Measurements from ENCODE around the gene SSH2.

Gene SSH2

DNA sequence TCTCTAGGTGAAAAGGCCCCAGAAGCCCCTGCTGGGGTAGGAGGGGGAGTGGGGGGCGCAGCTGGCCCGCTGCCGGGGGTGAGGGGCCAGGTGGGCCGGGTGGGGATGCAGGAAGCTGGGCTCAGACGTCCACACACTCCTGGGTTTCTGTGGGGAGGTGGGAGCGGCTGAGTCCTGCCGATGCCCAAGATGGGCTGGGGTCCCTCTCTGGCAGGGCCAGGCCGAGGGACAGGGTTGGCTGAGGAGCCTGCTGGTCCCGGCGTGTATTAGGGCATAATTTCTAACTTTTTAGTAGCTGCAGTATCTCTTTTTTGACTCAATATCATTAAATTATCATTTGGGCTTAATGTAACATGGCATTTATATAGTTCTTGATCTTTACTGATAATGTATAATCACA lies 185.9 kb downstream of the SSH2 start:
- Histone ChIP-seq H3K36me3 (replicated peaks; ENCODE audit: insufficient read depth, low read length) (no peaks in the 10 kb centered on the region), H4K20me1 (ENCODE audit: insufficient read depth, low read length) (no peaks in the 10 kb centered on the region), H3K4me3 (ENCODE audit: low read length) (no peak overlapping the region), H3K27me3 (replicated peaks; ENCODE audit: insufficient read depth, low read length) (no peaks in the 10 kb centered on the region), H3K9me3 (replicated peaks; ENCODE audit: insufficient read depth, low read length) (no peaks in the 10 kb centered on the region), H3F3A (ENCODE audit: insufficient read depth, low read length) (no peaks in the 10 kb centered on the region), H3K9me2 (replicated peaks; ENCODE audit: insufficient read depth, low read length) (no peaks in the 10 kb centered on the region), H3K79me2 (ENCODE audit: low read length) (no peaks in the 10 kb centered on the region), H3K4me1 (ENCODE audit: low read length) (no peaks in the 10 kb centered on the region), H3K4me2 (ENCODE audit: low read depth, low read length) (no peak overlapping the region), H2AFZ (ENCODE audit: low read length) (no peak overlapping the region), H3K27ac (ENCODE audit: low read length) (no peak overlapping the region), H3K9ac (ENCODE audit: low read length) (no peak overlapping the region)
- no peak for DNase-seq
- TF ChIP-seq, protein P1, sequence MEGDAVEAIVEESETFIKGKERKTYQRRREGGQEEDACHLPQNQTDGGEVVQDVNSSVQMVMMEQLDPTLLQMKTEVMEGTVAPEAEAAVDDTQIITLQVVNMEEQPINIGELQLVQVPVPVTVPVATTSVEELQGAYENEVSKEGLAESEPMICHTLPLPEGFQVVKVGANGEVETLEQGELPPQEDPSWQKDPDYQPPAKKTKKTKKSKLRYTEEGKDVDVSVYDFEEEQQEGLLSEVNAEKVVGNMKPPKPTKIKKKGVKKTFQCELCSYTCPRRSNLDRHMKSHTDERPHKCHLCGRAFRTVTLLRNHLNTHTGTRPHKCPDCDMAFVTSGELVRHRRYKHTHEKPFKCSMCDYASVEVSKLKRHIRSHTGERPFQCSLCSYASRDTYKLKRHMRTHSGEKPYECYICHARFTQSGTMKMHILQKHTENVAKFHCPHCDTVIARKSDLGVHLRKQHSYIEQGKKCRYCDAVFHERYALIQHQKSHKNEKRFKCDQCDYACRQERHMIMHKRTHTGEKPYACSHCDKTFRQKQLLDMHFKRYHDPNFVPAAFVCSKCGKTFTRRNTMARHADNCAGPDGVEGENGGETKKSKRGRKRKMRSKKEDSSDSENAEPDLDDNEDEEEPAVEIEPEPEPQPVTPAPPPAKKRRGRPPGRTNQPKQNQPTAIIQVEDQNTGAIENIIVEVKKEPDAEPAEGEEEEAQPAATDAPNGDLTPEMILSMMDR (IDR thresholded peaks at IDR 0.05; ENCODE audit: low read length), result no peak
- TF ChIP-seq EZH2phosphoT487 (IDR thresholded peaks at IDR 0.05; ENCODE audit: low read length) (no peak), EZH2 (optimal IDR thresholded peaks at IDR 0.05; ENCODE audit: low read depth, low read length) (no peak)

DNA sequence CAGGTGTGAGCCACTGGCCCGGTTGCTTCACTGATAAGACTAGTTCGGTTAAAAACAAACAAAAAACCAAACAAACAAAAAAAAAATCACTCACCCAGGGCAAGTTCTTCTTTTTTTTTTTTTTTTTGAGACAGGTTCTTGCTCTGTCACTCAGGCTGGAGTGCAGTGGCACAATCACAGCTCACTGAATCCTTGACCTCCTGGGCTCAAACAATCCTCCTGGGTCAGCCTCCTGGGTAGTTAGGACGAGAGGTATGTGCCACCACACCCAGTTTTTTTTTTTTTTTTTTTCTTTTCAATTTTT lies 187.9 kb downstream of the SSH2 start:
- no peaks in the 10 kb centered on the region for H3K9me2 ChIP-seq (replicated peaks; ENCODE audit: insufficient read depth, low read length)
- DNase-seq, result no peak
- H3K4me3 ChIP-seq (ENCODE audit: low read length), result no peak overlapping the region
- no peaks in the 10 kb centered on the region for H3K36me3 ChIP-seq (replicated peaks; ENCODE audit: insufficient read depth, low read length)
- no peaks in the 10 kb centered on the region for H3F3A ChIP-seq (ENCODE audit: insufficient read depth, low read length)
- H3K9me3 ChIP-seq (replicated peaks; ENCODE audit: insufficient read depth, low read length), result no peaks in the 10 kb centered on the region
- H2AFZ ChIP-seq (ENCODE audit: low read length), result no peak overlapping the region
- no peaks in the 10 kb centered on the region for H3K79me2 ChIP-seq (ENCODE audit: low read length)
- no peak overlapping the region for H3K9ac ChIP-seq (ENCODE audit: low read length)
- no peak overlapping the region for H3K27ac ChIP-seq (ENCODE audit: low read length)
- no peaks in the 10 kb centered on the region for H3K27me3 ChIP-seq (replicated peaks; ENCODE audit: insufficient read depth, low read length)
- no peaks in the 10 kb centered on the region for H3K4me1 ChIP-seq (ENCODE audit: low read length)
- H4K20me1 ChIP-seq (ENCODE audit: insufficient read depth, low read length), result no peaks in the 10 kb centered on the region
- H3K4me2 ChIP-seq (ENCODE audit: low read depth, low read length), result no peak overlapping the region
- TF ChIP-seq EZH2phosphoT487 (IDR thresholded peaks at IDR 0.05; ENCODE audit: low read length) (no peak), EZH2 (optimal IDR thresholded peaks at IDR 0.05; ENCODE audit: low read depth, low read length) (no peak)
- TF ChIP-seq, protein P1 (IDR thresholded peaks at IDR 0.05; ENCODE audit: low read length), result no peak

DNA sequence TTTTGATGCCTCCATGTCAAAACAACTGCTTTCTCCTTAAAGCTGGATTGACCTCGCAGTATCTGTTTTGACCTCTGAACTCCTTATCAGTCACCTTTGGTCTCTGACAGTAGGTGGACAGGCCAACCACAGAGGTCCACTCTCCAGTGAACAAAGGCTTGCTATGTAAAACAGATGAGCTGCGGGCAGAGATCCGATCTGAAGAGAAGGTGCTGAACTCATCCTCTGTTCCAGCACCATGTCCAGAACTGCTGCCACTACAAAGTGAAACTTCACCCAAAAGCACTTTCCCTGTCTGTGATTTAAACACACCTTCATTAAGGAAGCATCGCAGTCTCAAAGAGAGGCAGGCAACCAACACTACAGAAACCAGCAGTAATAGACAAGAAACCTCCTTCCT lies 190.0 kb downstream of the SSH2 start:
- no peaks in the 10 kb centered on the region for H3K27me3 ChIP-seq (replicated peaks; ENCODE audit: insufficient read depth, low read length)
- no peaks in the 10 kb centered on the region for H3K9me2 ChIP-seq (replicated peaks; ENCODE audit: insufficient read depth, low read length)
- H3K27ac ChIP-seq (ENCODE audit: low read length), result no peak overlapping the region
- no peak overlapping the region for H3K4me3 ChIP-seq (ENCODE audit: low read length)
- no peak for DNase-seq
- no peaks in the 10 kb centered on the region for H3K36me3 ChIP-seq (replicated peaks; ENCODE audit: insufficient read depth, low read length)
- TF ChIP-seq EZH2 (optimal IDR thresholded peaks at IDR 0.05; ENCODE audit: low read depth, low read length) (no peak), EZH2phosphoT487 (IDR thresholded peaks at IDR 0.05; ENCODE audit: low read length) (no peak)
- TF ChIP-seq, protein P1 (IDR thresholded peaks at IDR 0.05; ENCODE audit: low read length), result no peak
- no peaks in the 10 kb centered on the region for H3K9me3 ChIP-seq (replicated peaks; ENCODE audit: insufficient read depth, low read length)
- H2AFZ ChIP-seq (ENCODE audit: low read length), result no peak overlapping the region
- no peak overlapping the region for H3K4me2 ChIP-seq (ENCODE audit: low read depth, low read length)
- no peak overlapping the region for H3K9ac ChIP-seq (ENCODE audit: low read length)
- no peaks in the 10 kb centered on the region for H3K4me1 ChIP-seq (ENCODE audit: low read length)
- no peaks in the 10 kb centered on the region for H3K79me2 ChIP-seq (ENCODE audit: low read length)
- no peaks in the 10 kb centered on the region for H3F3A ChIP-seq (ENCODE audit: insufficient read depth, low read length)
- no peaks in the 10 kb centered on the region for H4K20me1 ChIP-seq (ENCODE audit: insufficient read depth, low read length)
